GM23338 (cell line): ENCODE results near the gene SLC37A4. TPM values are rescaled to one million over a fixed set of nuclear protein-coding genes. Genes with fewer than 3 reads are reported as not detected.

Experiments used
- ATAC-seq: fragments of 200-7000 bp; cut with Tn5 transposase; 3 replicates; pipeline ENCODE4 v1.9.1; 2020
- DNase-seq: peaks from one replicate; pipeline ENCODE4 v3.0.0-alpha.2; 2015; ENCODE audit warnings: low spot score
- H2AFZ ChIP-seq: fragments of 200-600 bp; sonication (generic); 2 replicates; pipeline ENCODE4 v1.8.0; 2016; ENCODE audit warnings: antibody characterized with exemption, mild to moderate bottlenecking, moderate library complexity
- H3F3A ChIP-seq: fragments of 200-600 bp; sonication (generic); replicated peaks from 2 replicates; pipeline ENCODE4 v1.8.0; 2017; ENCODE audit warnings: antibody characterized with exemption, mixed run types, low read depth
- H3K27ac ChIP-seq: fragments of 200-600 bp; sonication (generic); 2 replicates; pipeline ENCODE4 v1.6.1; 2016; ENCODE audit warnings: low read depth
- H3K27me3 ChIP-seq: fragments of 200-600 bp; sonication (generic); 2 replicates; pipeline ENCODE4 v1.8.0; 2016; ENCODE audit warnings: mild to moderate bottlenecking, mixed run types, moderate library complexity; ENCODE audit not compliant: insufficient read depth
- H3K36me3 ChIP-seq: fragments of 200-600 bp; sonication (generic); 2 replicates; pipeline ENCODE4 v1.8.0; 2016; ENCODE audit warnings: mild to moderate bottlenecking; ENCODE audit not compliant: insufficient read depth
- H3K4me1 ChIP-seq: fragments of 200-600 bp; sonication (generic); 2 replicates; pipeline ENCODE4 v1.8.0; 2016; ENCODE audit warnings: mild to moderate bottlenecking, moderate library complexity; ENCODE audit not compliant: insufficient read depth
- H3K4me2 ChIP-seq: fragments of 200-600 bp; sonication (generic); 2 replicates; pipeline ENCODE4 v1.7.1; 2017; ENCODE audit warnings: mixed run types
- H3K4me3 ChIP-seq: fragments of 200-600 bp; sonication (generic); 2 replicates; pipeline ENCODE4 v1.6.1; 2016; ENCODE audit warnings: mixed run types
- H3K79me2 ChIP-seq: fragments of 200-600 bp; sonication (generic); replicated peaks from 2 replicates; pipeline ENCODE4 v1.8.0; 2017; ENCODE audit warnings: mild to moderate bottlenecking; ENCODE audit not compliant: insufficient read depth
- H3K9me2 ChIP-seq: fragments of 200-600 bp; sonication (generic); 2 replicates; pipeline ENCODE4 v1.8.0; 2017; ENCODE audit not compliant: insufficient read depth
- H4K20me1 ChIP-seq: fragments of 200-600 bp; sonication (generic); replicated peaks from 2 replicates; pipeline ENCODE4 v1.8.0; 2017; ENCODE audit warnings: mild to moderate bottlenecking; ENCODE audit not compliant: insufficient read depth
- H3K27ac Mint-ChIP-seq: 2 replicates; pipeline ENCODE4 v1.8.0; 2020; ENCODE audit warnings: inconsistent platforms, mild to moderate bottlenecking, moderate library complexity, mixed read lengths
- H3K27me3 Mint-ChIP-seq: 3 replicates; pipeline ENCODE4 v1.8.0; 2022; ENCODE audit warnings: low read depth, mild to moderate bottlenecking, moderate library complexity, mixed read lengths, inconsistent platforms; ENCODE audit not compliant: insufficient read depth, poor library complexity
- H3K36me3 Mint-ChIP-seq: 3 replicates; pipeline ENCODE4 v1.8.0; 2021; ENCODE audit warnings: low read depth, mild to moderate bottlenecking, inconsistent platforms, moderate library complexity, mixed read lengths
- H3K4me1 Mint-ChIP-seq: 3 replicates; pipeline ENCODE4 v1.8.0; 2020; ENCODE audit warnings: mild to moderate bottlenecking, inconsistent platforms, mixed read lengths
- H3K4me3 Mint-ChIP-seq: 3 replicates; pipeline ENCODE4 v1.8.0; 2021; ENCODE audit warnings: moderate library complexity, mild to moderate bottlenecking, inconsistent platforms, mixed read lengths
- H3K9me3 Mint-ChIP-seq: 3 replicates; pipeline ENCODE4 v1.8.0; 2020; ENCODE audit warnings: moderate library complexity, mild to moderate bottlenecking, inconsistent platforms, mixed read lengths
- ETS1 ChIP-seq: IDR thresholded peaks from 2 replicates; pipeline ENCODE4 v1.6.1; 2016; ENCODE audit warnings: antibody characterized with exemption
- EZH2 ChIP-seq: fragments of 200-600 bp; sonication (generic); IDR thresholded peaks from one replicate; pipeline ENCODE4 v1.8.0; 2017; ENCODE audit warnings: antibody characterized with exemption, mild to moderate bottlenecking, low read depth; ENCODE audit not compliant: unreplicated experiment
- EZH2phosphoT487 ChIP-seq: fragments of 200-600 bp; sonication (generic); IDR thresholded peaks from one replicate; pipeline ENCODE4 v1.8.1; 2018; ENCODE audit warnings: antibody characterized with exemption; ENCODE audit not compliant: unreplicated experiment
- JUNB ChIP-seq: IDR thresholded peaks from one replicate; pipeline ENCODE4 v1.6.1; 2016; ENCODE audit warnings: antibody characterized with exemption; ENCODE audit not compliant: unreplicated experiment
- NANOG ChIP-seq: IDR thresholded peaks from 2 replicates; pipeline ENCODE4 v1.6.1; 2016; ENCODE audit warnings: antibody characterized with exemption, borderline replicate concordance
- POLR2AphosphoS5 ChIP-seq: IDR thresholded peaks from 2 replicates; pipeline ENCODE4 v1.6.1; 2016; ENCODE audit warnings: antibody characterized with exemption, low read depth
- REST ChIP-seq: IDR thresholded peaks from one replicate; pipeline ENCODE4 v1.6.1; 2018; ENCODE audit warnings: antibody characterized with exemption; ENCODE audit not compliant: unreplicated experiment
- STAT1 ChIP-seq: IDR thresholded peaks from one replicate; pipeline ENCODE4 v1.6.1; 2016; ENCODE audit warnings: antibody characterized with exemption; ENCODE audit not compliant: unreplicated experiment
- ZNF114 ChIP-seq: fragments of 250-450 bp; sonication (Bioruptor Pico); IDR thresholded peaks from 2 replicates; pipeline ENCODE4 v1.5.0; 2020; ENCODE audit warnings: mild to moderate bottlenecking, moderate library complexity
- ZNF331 ChIP-seq: fragments of 250-450 bp; sonication (Bioruptor Pico); IDR thresholded peaks from 2 replicates; pipeline ENCODE4 v1.5.0; 2020; ENCODE audit warnings: low read depth, mild to moderate bottlenecking, moderate library complexity
- polyA plus RNA-seq: library from polyadenylated mRNA; unstranded; fragments of >200 nt; fragmentation: Nextera tagmentation; extraction: Ambion mirVana; gene quantifications from 2 replicates; pipeline ENCODE4 v1.2.1, GENCODE V29; 2016
- total RNA-seq: library from RNA; depleted of rRNA; stranded (reverse); fragments of >200 nt; shearing (Covaris generic); gene quantifications from 2 replicates; pipeline ENCODE4 v1.2.3, GENCODE V29; 2014
- TF ChIP-seq, protein P1 (sequence below): fragments of 250-450 bp; sonication (Bioruptor Pico); IDR thresholded peaks from 2 replicates; pipeline ENCODE4 v1.5.0; 2020; ENCODE audit warnings: mild to moderate bottlenecking, moderate library complexity

SLC37A4 gene
- total and polyA plus RNA-seq, 2 experiments from 2014 or later = 23.4 to 56.4 TPM

GRCh38 chr11:119056421-119056999 is 25.8 kb upstream of the SLC37A4 start:
- DNase-seq (peak; percentile 80), ATAC-seq (peak; percentile 31)
- peaks cover 7% of the 10 kb centered on the region; the same call in 1 of the 3 replicates for H3K9me3 Mint-ChIP-seq
- no peak overlapping the region; the same call in 1 of the 2 replicates for H2AFZ ChIP-seq
- H3K4me1 ChIP-seq = peaks cover 14% of the 10 kb centered on the region
- peaks cover 16% of the 10 kb centered on the region for H3F3A ChIP-seq
- peaks cover 13% of the 10 kb centered on the region for H3K27me3 Mint-ChIP-seq
- peaks cover 43% of the 10 kb centered on the region for H3K79me2 ChIP-seq
- peak overlapping the region; percentile 90 for H3K27ac ChIP-seq
- H3K27ac Mint-ChIP-seq = peak overlapping the region; percentile 98
- no peaks in the 10 kb centered on the region for H3K27me3 ChIP-seq
- H3K9me2 ChIP-seq = 0 out of 2 replicates have a peak, but pooled peaks cover 4% of the 10 kb centered on the region
- peaks cover 25% of the 10 kb centered on the region for H4K20me1 ChIP-seq
- H3K4me1 Mint-ChIP-seq = peaks cover 14% of the 10 kb centered on the region
- H3K36me3 ChIP-seq = peaks cover 37% of the 10 kb centered on the region
- peak overlapping the region; percentile 96 for H3K4me3 ChIP-seq
- TF ChIP-seq NANOG (no peak), EZH2phosphoT487 (no peak)
- peak overlapping the region; percentile 90 for H3K4me3 Mint-ChIP-seq
- H3K4me2 ChIP-seq = peak overlapping the region; percentile 93
- H3K36me3 Mint-ChIP-seq = peaks cover 55% of the 10 kb centered on the region

DNA sequence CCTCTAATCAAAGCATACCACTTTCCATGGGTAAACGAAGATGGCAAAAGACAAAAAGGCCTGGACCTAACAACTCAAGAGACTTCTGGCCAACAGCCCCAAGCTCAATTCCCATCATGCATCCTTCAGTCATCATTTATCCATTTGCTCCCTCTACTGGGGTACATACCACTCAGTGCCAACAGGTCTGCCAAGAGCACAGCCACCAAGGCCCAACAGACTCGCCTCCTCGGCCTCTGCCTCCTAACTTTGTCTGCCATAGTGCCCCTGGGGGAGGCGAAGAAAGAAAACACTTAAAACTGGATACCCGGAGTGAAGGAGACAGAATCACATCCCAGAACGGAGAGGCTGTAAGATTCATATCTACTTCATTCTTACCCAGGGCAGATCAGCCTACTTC is 25.2 kb upstream of the SLC37A4 start:
- Histone ChIP-seq H3K4me3 (peak overlapping the region; percentile 96), H2AFZ (no peak overlapping the region), H3K27ac (no peak overlapping the region), H3K9me2 (0 out of 2 replicates have a peak, but pooled peaks cover 4% of the 10 kb centered on the region), H3K27me3 (no peaks in the 10 kb centered on the region), H3K36me3 (peaks cover 43% of the 10 kb centered on the region), H3K4me1 (peaks cover 14% of the 10 kb centered on the region), H3F3A (peaks cover 16% of the 10 kb centered on the region), H3K4me2 (peak overlapping the region; percentile 93), H3K79me2 (peaks cover 43% of the 10 kb centered on the region), H4K20me1 (peaks cover 25% of the 10 kb centered on the region)
- Mint-ChIP-seq H3K4me3 (peak overlapping the region; percentile 90), H3K9me3 (peaks cover 7% of the 10 kb centered on the region; the same call in 1 of the 3 replicates), H3K36me3 (peaks cover 61% of the 10 kb centered on the region), H3K27ac (peak overlapping the region; percentile 78), H3K4me1 (peaks cover 14% of the 10 kb centered on the region), H3K27me3 (peaks cover 15% of the 10 kb centered on the region)
- ATAC-seq (no peak), DNase-seq (peak; percentile 22)
- TF ChIP-seq EZH2 (no peak), POLR2AphosphoS5 (no peak), ZNF114 (CRISPR knock-in tag) (no peak), JUNB (no peak), EZH2phosphoT487 (no peak), STAT1 (no peak), REST (no peak), NANOG (no peak), ZNF331 (no peak), ETS1 (no peak)
- TF ChIP-seq, protein P1, sequence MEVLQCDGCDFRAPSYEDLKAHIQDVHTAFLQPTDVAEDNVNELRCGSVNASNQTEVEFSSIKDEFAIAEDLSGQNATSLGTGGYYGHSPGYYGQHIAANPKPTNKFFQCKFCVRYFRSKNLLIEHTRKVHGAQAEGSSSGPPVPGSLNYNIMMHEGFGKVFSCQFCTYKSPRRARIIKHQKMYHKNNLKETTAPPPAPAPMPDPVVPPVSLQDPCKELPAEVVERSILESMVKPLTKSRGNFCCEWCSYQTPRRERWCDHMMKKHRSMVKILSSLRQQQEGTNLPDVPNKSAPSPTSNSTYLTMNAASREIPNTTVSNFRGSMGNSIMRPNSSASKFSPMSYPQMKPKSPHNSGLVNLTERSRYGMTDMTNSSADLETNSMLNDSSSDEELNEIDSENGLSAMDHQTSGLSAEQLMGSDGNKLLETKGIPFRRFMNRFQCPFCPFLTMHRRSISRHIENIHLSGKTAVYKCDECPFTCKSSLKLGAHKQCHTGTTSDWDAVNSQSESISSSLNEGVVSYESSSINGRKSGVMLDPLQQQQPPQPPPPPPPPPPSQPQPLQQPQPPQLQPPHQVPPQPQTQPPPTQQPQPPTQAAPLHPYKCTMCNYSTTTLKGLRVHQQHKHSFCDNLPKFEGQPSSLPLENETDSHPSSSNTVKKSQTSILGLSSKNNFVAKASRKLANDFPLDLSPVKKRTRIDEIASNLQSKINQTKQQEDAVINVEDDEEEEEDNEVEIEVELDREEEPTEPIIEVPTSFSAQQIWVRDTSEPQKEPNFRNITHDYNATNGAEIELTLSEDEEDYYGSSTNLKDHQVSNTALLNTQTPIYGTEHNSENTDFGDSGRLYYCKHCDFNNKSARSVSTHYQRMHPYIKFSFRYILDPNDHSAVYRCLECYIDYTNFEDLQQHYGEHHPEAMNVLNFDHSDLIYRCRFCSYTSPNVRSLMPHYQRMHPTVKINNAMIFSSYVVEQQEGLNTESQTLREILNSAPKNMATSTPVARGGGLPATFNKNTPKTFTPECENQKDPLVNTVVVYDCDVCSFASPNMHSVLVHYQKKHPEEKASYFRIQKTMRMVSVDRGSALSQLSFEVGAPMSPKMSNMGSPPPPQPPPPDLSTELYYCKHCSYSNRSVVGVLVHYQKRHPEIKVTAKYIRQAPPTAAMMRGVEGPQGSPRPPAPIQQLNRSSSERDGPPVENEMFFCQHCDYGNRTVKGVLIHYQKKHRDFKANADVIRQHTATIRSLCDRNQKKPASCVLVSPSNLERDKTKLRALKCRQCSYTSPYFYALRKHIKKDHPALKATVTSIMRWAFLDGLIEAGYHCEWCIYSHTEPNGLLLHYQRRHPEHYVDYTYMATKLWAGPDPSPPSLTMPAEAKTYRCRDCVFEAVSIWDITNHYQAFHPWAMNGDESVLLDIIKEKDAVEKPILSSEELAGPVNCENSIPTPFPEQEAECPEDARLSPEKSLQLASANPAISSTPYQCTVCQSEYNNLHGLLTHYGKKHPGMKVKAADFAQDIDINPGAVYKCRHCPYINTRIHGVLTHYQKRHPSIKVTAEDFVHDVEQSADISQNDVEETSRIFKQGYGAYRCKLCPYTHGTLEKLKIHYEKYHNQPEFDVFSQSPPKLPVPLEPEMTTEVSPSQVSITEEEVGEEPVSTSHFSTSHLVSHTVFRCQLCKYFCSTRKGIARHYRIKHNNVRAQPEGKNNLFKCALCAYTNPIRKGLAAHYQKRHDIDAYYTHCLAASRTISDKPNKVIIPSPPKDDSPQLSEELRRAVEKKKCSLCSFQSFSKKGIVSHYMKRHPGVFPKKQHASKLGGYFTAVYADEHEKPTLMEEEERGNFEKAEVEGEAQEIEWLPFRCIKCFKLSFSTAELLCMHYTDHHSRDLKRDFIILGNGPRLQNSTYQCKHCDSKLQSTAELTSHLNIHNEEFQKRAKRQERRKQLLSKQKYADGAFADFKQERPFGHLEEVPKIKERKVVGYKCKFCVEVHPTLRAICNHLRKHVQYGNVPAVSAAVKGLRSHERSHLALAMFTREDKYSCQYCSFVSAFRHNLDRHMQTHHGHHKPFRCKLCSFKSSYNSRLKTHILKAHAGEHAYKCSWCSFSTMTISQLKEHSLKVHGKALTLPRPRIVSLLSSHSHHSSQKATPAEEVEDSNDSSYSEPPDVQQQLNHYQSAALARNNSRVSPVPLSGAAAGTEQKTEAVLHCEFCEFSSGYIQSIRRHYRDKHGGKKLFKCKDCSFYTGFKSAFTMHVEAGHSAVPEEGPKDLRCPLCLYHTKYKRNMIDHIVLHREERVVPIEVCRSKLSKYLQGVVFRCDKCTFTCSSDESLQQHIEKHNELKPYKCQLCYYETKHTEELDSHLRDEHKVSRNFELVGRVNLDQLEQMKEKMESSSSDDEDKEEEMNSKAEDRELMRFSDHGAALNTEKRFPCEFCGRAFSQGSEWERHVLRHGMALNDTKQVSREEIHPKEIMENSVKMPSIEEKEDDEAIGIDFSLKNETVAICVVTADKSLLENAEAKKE (CRISPR knock-in tag) = no peak
